Activated T-helper 1 cell treated with anti-CD3 and anti-CD28 coated beads, Interleukin-12 subunit alpha, Interleukin-12 subunit beta, Interleukin-2, Interleukin-4 antibody, amounts not matched to agents 30 ng/mL and 10 ng/mL and 1 ng/mL, durations not matched to agents 14 hours and 24 hours and 36 hours (primary cell): Measurements from ENCODE around the gene SLC8A3. TPM values are rescaled to one million over a fixed set of nuclear protein-coding genes. Genes with fewer than 3 reads are reported as not detected.

Experiments
- DNase-seq: peaks from one replicate; pipeline ENCODE4 v3.0.0; 2021; ENCODE audit warnings: low spot score
- H3K27ac Mint-ChIP-seq: one replicate; pipeline ENCODE4 v1.8.0; 2021; ENCODE audit warnings: mild to moderate bottlenecking, mixed read lengths
- H3K27me3 Mint-ChIP-seq: one replicate; pipeline ENCODE4 v1.8.0; 2022; ENCODE audit warnings: mild to moderate bottlenecking, moderate library complexity, mixed read lengths; ENCODE audit not compliant: insufficient read depth
- H3K36me3 Mint-ChIP-seq: one replicate; pipeline ENCODE4 v1.8.0; 2021; ENCODE audit warnings: low read depth, mixed read lengths
- H3K4me1 Mint-ChIP-seq: one replicate; pipeline ENCODE4 v1.8.0; 2021; ENCODE audit warnings: low read depth, mixed read lengths
- H3K4me3 Mint-ChIP-seq: one replicate; pipeline ENCODE4 v1.8.0; 2021; ENCODE audit warnings: mild to moderate bottlenecking, moderate library complexity, mixed read lengths
- H3K9me3 Mint-ChIP-seq: one replicate; pipeline ENCODE4 v1.8.0; 2021; ENCODE audit warnings: mixed read lengths
- intact Hi-C: fragments of 100-400 bp; cut with micrococcal nuclease; formaldehyde crosslinking; loops from one replicate; pipeline ENCODE4 v1.15.1; 2024
- total RNA-seq: library from RNA; stranded (reverse); gene quantifications from 2 replicates; pipeline ENCODE4 v1.2.3, GENCODE V29; 2022

The SLC8A3 gene
- total RNA-seq, 1 donor from 2014 or later = 0.21 TPM

DNA sequence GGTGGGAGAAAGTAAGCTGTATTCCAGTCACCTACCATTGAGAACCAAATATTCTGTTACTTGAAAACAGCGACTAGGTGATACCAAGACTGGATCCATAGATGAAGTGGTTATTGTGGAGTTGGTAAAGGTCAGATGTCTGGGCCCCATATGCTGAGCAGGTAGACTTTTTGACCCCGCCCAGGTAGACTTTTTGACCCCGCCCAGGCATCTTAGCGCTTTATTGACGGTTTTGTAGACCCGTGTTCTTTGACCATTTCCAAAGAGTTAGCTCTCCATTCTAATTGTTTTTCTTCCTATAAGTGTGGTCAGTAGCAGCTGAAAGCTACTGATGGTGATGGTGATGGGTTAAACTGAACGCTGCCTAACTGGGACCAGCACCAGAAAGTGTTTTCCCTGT is 61.6 kb downstream of the SLC8A3 start:
- Mint-ChIP-seq H3K36me3 (no peaks in the 10 kb centered on the region), H3K4me1 (no peaks in the 10 kb centered on the region)
- intact Hi-C loops = no loop called here

DNA sequence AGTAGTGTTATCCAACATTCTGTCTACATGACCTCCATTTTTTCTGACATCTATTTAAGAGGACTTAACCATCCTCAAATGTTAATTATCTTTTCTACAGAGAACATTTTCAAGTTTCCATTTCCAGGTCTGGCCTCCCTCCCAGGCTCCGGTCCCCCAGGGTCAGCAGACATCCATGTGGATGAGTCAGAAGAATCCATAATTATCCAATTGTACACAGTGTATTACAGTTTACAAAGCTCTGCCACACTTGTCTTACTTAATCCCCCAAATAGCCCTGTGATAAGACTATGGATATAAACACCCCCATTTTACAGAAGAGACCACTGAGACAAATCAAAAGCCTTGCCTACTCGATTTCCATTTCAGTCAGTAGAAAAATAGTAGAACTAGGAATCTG is 65.0 kb downstream of the SLC8A3 start:
- Mint-ChIP-seq H3K4me3 (no peak overlapping the region), H3K9me3 (no peaks in the 10 kb centered on the region), H3K4me1 (no peaks in the 10 kb centered on the region), H3K36me3 (no peaks in the 10 kb centered on the region), H3K27ac (no peak overlapping the region), H3K27me3 (peaks cover 8% of the 10 kb centered on the region)
- no peak for DNase-seq
- intact Hi-C loops = no loop called here

More for the DNA sequence above, 61.6 kb downstream of the SLC8A3 start:
- H3K4me3 Mint-ChIP-seq = no peak overlapping the region
- no peak for DNase-seq
- H3K9me3 Mint-ChIP-seq = no peaks in the 10 kb centered on the region
- H3K27me3 Mint-ChIP-seq = peaks cover 12% of the 10 kb centered on the region
- no peak overlapping the region for H3K27ac Mint-ChIP-seq

DNA sequence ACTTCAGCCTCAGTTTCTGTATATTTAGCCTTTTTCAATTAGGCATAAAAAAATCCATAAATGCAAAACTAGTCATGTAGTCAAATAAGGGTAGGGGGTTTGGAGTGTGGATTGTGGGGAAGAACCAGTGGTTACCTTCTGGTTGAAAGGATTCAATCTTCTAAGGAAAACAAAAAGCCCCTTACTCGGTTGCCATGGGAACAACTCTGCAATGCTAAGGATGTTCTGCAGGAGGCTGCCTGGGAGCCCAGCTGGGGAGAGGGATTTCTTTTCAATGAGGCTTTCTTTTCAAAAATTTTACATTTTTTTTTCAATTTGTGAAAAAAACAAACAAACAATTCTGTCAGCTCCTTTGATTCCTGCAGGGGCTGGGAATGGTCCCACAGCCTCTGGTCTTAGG is 67.2 kb downstream of the SLC8A3 start:
- no peak overlapping the region for H3K4me3 Mint-ChIP-seq
- H3K36me3 Mint-ChIP-seq = no peaks in the 10 kb centered on the region
- peaks cover 4% of the 10 kb centered on the region for H3K27me3 Mint-ChIP-seq
- no peak for DNase-seq
- intact Hi-C loops = no loop called here
- no peaks in the 10 kb centered on the region for H3K9me3 Mint-ChIP-seq
- H3K27ac Mint-ChIP-seq = no peak overlapping the region
- no peaks in the 10 kb centered on the region for H3K4me1 Mint-ChIP-seq

DNA sequence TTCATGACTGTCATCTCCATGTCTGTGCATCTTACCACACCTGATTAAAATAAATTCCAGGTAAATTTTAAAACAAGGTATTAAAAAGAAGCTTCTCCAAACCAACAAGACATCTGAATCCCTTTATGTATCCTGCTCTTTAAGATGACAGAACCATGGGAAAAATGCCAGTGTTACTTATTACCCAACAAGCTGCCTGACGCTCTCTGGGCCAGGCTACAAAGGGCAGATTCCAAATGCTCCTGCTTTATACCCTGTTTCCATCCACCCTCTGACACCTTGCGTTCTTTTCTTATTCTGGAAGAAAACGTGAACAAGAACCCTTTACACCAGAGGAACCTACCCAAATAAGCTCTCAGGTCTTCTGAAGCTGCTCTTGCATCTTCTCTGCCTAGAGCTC is 70.7 kb downstream of the SLC8A3 start:
- Mint-ChIP-seq H3K4me3 (no peak overlapping the region), H3K27ac (no peak overlapping the region), H3K27me3 (peaks cover 6% of the 10 kb centered on the region), H3K9me3 (no peaks in the 10 kb centered on the region), H3K36me3 (no peaks in the 10 kb centered on the region), H3K4me1 (no peaks in the 10 kb centered on the region)
- intact Hi-C loops = no loop called here
- DNase-seq = no peak

- Mint-ChIP-seq H3K4me3 (no peak overlapping the region), H3K9me3 (no peaks in the 10 kb centered on the region), H3K4me1 (no peaks in the 10 kb centered on the region), H3K36me3 (no peaks in the 10 kb centered on the region), H3K27me3 (peaks cover 6% of the 10 kb centered on the region), H3K27ac (no peak overlapping the region)
- intact Hi-C loops = no loop called here
- DNase-seq = no peak
These were observed 72.5 kb downstream of the SLC8A3 start for GRCh38 chr14:70116278-70116677.

DNA sequence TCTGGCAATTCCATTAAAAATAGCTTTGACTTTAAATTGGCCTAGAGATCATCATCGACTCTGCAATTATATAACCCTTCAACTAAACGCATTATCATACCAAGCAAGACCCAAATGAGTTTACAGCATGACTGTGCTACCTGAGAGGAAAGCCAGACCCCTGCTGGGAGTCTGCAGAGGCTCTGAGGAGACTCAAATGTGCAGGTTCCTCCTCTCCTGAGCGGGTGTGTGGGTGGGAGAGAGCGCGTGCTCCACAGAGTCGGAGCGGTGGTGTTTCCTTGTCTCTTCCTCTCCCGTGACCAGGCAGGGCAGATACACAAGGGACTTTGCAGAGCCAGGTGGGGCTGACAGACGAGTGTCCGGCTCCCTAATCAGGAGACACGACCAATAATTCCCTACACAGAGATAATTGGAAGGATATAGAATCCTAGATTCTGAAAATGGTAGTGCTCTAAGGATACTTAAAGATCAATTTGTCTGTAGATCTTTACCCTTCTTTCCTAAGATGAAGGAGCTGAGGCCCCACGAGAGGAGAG is 74.1 kb downstream of the SLC8A3 start:
- Mint-ChIP-seq H3K4me3 (no peak overlapping the region), H3K4me1 (no peaks in the 10 kb centered on the region), H3K27me3 (peaks cover 7% of the 10 kb centered on the region), H3K36me3 (no peaks in the 10 kb centered on the region), H3K27ac (no peak overlapping the region), H3K9me3 (no peaks in the 10 kb centered on the region)
- no peak for DNase-seq
- intact Hi-C loops = no loop called here

DNA sequence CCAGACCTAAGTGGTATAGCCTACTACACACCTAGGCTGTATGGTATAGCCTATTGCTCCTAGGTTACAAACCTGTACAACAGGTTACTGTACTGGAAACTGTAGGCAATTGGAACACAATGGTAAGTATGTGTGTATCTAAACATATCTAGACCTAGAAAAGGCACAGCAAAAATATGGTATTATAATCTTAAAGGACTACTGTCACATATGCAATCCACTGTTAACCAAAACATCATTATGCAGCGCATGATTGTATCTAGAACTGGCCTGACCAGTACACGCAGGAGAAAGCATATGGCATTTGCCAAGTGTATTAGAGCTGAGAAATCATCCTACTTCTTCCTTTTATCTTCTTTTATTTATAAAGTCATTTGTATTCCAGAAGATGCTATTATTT is 75.5 kb downstream of the SLC8A3 start:
- Mint-ChIP-seq H3K27ac (no peak overlapping the region), H3K27me3 (peaks cover 11% of the 10 kb centered on the region), H3K4me1 (no peaks in the 10 kb centered on the region), H3K36me3 (no peaks in the 10 kb centered on the region), H3K9me3 (no peaks in the 10 kb centered on the region), H3K4me3 (no peak overlapping the region)
- intact Hi-C loops = no loop called here
- no peak for DNase-seq

- Mint-ChIP-seq H3K27me3 (peaks cover 9% of the 10 kb centered on the region), H3K27ac (no peak overlapping the region), H3K36me3 (no peaks in the 10 kb centered on the region), H3K9me3 (no peaks in the 10 kb centered on the region), H3K4me1 (no peaks in the 10 kb centered on the region), H3K4me3 (no peak overlapping the region)
- intact Hi-C loops = no loop called here
- no peak for DNase-seq
These were observed 80.3 kb downstream of the SLC8A3 start for GRCh38 chr14:70108419-70108818.

- no peak overlapping the region for H3K27ac Mint-ChIP-seq
- H3K27me3 Mint-ChIP-seq = peaks cover 9% of the 10 kb centered on the region
- DNase-seq = no peak
- no peaks in the 10 kb centered on the region for H3K4me1 Mint-ChIP-seq
- no peaks in the 10 kb centered on the region for H3K9me3 Mint-ChIP-seq
- H3K36me3 Mint-ChIP-seq = no peaks in the 10 kb centered on the region
- intact Hi-C loops = no loop called here
- H3K4me3 Mint-ChIP-seq = no peak overlapping the region
These were observed 81.4 kb downstream of the SLC8A3 start for GRCh38 chr14:70107309-70107708.

DNA sequence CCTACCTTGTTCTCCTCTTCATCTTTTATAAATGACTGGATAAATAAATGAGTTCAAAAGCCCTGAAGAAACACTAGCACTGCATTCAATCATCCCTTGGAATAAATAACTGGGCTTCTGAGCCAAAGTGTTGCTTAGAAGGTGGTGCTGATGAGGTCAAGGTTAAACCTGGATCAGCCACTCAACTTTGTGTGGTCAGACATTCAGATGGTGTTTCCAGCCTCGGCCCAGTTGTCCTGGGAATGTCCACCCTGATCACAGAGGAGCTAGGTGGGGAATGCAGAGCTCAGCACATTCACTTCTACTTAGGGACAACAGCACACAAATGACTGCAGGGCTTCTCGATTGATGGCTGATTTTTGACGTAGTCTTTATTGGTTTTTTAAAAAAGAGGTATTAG is 88.7 kb downstream of the SLC8A3 start:
- no peaks in the 10 kb centered on the region for H3K36me3 Mint-ChIP-seq

DNA sequence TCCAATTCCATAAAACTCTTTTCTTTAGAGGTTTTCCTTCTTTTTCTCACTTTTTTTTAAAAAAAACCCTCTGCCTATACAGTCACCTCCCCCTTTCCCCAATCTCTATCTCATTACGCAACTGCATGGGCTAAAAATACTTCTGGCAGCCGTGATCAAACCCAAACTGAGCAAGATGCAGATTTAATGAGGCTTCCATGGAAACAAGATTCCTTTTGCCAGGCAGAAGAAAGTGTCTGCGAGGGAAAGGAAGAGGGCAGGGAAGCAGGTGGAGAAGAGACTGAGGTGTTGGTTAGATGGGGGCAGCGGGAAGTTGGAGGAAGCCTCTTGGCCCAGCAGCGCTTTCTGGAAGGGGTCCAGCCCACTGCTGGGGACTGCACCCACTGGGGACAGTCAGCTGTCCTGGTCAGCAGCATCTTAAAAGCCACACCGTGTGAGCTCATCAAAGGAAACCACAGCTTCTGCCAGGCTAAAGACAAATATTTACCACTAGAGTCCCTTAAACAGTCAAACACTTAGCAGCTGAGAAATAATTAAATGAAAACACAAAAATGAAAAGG is 90.4 kb downstream of the SLC8A3 start:
- no peak overlapping the region for H3K27ac Mint-ChIP-seq
- intact Hi-C loops = no loop called here
- no peaks in the 10 kb centered on the region for H3K4me1 Mint-ChIP-seq
- DNase-seq = no peak
- H3K4me3 Mint-ChIP-seq = no peak overlapping the region
- peaks cover 11% of the 10 kb centered on the region for H3K27me3 Mint-ChIP-seq
- no peaks in the 10 kb centered on the region for H3K36me3 Mint-ChIP-seq
- no peaks in the 10 kb centered on the region for H3K9me3 Mint-ChIP-seq

More for the DNA sequence above, 88.7 kb downstream of the SLC8A3 start:
- DNase-seq = no peak
- intact Hi-C loops = no loop called here
- no peak overlapping the region for H3K27ac Mint-ChIP-seq
- H3K4me3 Mint-ChIP-seq = no peak overlapping the region
- no peaks in the 10 kb centered on the region for H3K4me1 Mint-ChIP-seq
- no peaks in the 10 kb centered on the region for H3K9me3 Mint-ChIP-seq
- H3K27me3 Mint-ChIP-seq = peaks cover 14% of the 10 kb centered on the region

GRCh38 chr14:70097576-70098249 is 91.0 kb downstream of the SLC8A3 start:
- DNase-seq = no peak
- H3K36me3 Mint-ChIP-seq = no peaks in the 10 kb centered on the region
- no peak overlapping the region for H3K4me3 Mint-ChIP-seq
- intact Hi-C loops = no loop called here
- H3K27ac Mint-ChIP-seq = no peak overlapping the region
- no peaks in the 10 kb centered on the region for H3K4me1 Mint-ChIP-seq
- no peaks in the 10 kb centered on the region for H3K9me3 Mint-ChIP-seq
- peaks cover 11% of the 10 kb centered on the region for H3K27me3 Mint-ChIP-seq

GRCh38 chr14:70096866-70097265 is 91.9 kb downstream of the SLC8A3 start:
- Mint-ChIP-seq H3K27ac (no peak overlapping the region), H3K36me3 (no peaks in the 10 kb centered on the region), H3K4me1 (no peaks in the 10 kb centered on the region), H3K4me3 (no peak overlapping the region), H3K9me3 (no peaks in the 10 kb centered on the region), H3K27me3 (peaks cover 11% of the 10 kb centered on the region)
- intact Hi-C loops = no loop called here
- DNase-seq = no peak
